GM13976 (cell line): ENCODE measurements around the gene RNF39.

Experiments
- DNase-seq: peaks from one replicate; pipeline ENCODE4 v3.0.0; 2012; ENCODE audit warnings: low spot score
- in situ Hi-C: fragments of 300-500 bp; cut with MboI; formaldehyde crosslinking; loops from one replicate; pipeline ENCODE4 v1.12.0; 2022; ENCODE audit warnings: low sequenced_read_pairs, mixed read lengths, inconsistent platforms; ENCODE audit not compliant: unreplicated experiment
- TF ChIP-seq, protein P1 (sequence below): IDR thresholded peaks from 2 replicates; pipeline ENCODE4 v1.5.1; 2012; ENCODE audit warnings: borderline replicate concordance, mild to moderate bottlenecking; ENCODE audit not compliant: insufficient read depth; ENCODE audit errors: extremely low read depth, missing control alignments, control extremely low read depth

RNF39 gene

GRCh38 chr6:30060606-30061091, 14.9 kb downstream of the RNF39 start:
- TF ChIP-seq, protein P1, sequence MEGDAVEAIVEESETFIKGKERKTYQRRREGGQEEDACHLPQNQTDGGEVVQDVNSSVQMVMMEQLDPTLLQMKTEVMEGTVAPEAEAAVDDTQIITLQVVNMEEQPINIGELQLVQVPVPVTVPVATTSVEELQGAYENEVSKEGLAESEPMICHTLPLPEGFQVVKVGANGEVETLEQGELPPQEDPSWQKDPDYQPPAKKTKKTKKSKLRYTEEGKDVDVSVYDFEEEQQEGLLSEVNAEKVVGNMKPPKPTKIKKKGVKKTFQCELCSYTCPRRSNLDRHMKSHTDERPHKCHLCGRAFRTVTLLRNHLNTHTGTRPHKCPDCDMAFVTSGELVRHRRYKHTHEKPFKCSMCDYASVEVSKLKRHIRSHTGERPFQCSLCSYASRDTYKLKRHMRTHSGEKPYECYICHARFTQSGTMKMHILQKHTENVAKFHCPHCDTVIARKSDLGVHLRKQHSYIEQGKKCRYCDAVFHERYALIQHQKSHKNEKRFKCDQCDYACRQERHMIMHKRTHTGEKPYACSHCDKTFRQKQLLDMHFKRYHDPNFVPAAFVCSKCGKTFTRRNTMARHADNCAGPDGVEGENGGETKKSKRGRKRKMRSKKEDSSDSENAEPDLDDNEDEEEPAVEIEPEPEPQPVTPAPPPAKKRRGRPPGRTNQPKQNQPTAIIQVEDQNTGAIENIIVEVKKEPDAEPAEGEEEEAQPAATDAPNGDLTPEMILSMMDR, result no peak
- in situ Hi-C loops, result no loop called here
- no peak for DNase-seq

DNA sequence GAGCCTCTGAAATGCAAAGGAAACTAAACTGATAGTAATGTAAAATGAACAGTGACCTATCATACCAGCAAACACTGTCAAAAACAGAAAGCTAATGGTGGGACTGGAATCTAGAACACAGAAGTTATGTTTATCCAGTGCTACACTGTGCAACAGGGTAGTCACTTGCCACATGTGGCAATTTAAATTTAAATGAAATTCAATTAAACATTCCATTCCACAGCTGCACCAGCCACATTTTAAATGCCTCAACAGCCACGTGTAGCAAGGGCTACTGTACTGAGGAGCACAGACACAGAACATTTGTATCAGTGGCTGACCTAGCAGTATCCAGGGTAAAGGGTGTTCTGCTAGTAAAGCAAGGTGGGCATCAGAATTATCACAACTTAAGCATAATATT, 20.1 kb downstream of the RNF39 start:
- DNase-seq, result no peak
- TF ChIP-seq, protein P1, result no peak
- in situ Hi-C loops, result no loop called here

- TF ChIP-seq, protein P1, result no peak
- in situ Hi-C loops, result no loop called here
- DNase-seq, result no peak
Measured at GRCh38 chr6:30053682-30054081, 21.9 kb downstream of the RNF39 start.

- TF ChIP-seq, protein P1, result no peak
- no peak for DNase-seq
- in situ Hi-C loops, result no loop called here
Measured at GRCh38 chr6:30047220-30047619, 28.3 kb downstream of the RNF39 start.

- TF ChIP-seq, protein P1, result no peak
- in situ Hi-C loops, result no loop called here
- no peak for DNase-seq
Measured at GRCh38 chr6:30044630-30045029, 30.9 kb downstream of the RNF39 start.

DNA sequence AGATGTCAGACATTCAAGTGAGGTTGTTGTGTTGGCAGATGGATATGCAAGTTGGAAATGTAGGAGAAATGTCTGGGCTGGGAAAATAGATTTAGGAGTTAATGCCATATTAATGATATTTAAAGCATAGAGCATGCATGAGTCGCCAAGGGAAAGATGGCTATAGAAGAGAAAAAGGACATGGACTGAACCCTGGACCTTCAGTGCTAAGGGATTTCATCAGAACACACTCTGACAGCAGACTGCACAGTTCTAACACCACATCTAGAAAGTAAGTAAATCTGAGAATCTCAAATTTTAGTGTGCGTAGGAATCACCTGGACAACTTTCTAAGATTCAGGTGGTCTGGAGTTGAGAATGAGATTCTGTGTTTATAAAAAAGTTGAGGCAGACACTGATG, 31.8 kb downstream of the RNF39 start:
- TF ChIP-seq, protein P1, result no peak
- DNase-seq, result no peak
- in situ Hi-C loops, result no loop called here

DNA sequence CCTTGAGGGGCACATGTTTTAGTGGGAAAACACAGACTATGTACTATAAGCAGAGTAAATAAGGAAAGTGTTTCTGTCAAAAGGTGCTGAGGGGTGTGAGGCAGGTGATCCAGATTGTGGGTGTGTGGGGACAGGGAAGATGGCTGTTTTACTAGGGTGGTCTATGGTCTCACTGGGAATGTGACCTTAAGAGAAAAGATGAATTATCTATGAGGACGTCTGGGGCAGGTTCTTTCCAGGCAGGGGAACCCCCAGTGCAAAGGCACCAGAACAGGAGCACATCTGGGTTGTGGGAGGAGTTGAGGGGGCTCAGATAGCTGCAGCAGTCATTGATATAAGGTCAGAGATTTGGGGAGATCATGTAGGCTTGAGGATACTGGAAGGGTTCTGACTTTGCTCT, 32.7 kb downstream of the RNF39 start:
- in situ Hi-C loops, result no loop called here
- DNase-seq, result peak; percentile 37
- TF ChIP-seq, protein P1, result no peak
